HG03025 (cell line): ENCODE data around the gene CDC42.

ENCODE experiments used
- ATAC-seq: cut with Tn5 transposase; IDR thresholded peaks from one replicate; pipeline ENCODE4 v1.9.1; 2021; ENCODE audit warnings: mild to moderate bottlenecking, moderate library complexity; ENCODE audit not compliant: unreplicated experiment, low FRiP score

The CDC42 gene

DNA sequence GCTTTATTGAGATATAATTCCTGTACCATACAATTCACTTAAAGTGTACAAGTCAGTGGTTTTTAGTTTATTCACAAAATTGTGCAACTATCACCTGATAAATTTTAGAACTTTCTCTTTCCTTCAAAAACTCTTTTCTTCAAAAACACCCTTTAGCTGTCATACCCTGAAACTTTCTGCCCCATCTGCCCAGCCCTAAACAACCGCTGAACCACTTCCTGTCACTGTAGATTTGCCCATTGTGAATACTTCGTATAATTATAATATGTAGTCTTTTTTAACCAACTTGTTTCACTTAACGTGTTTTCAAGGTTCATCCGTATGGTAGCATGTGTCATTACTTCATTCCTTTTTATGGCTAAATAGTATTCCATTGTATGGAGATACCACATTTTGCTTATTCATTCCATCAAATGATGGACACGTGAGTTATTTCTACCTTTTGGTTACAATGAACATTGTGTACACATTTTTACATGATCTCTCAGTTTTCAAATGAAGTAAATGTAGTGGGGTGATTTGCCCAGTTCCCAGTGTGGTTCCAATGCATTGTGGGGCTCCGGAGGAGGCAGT is 52.4 kb downstream of the CDC42 start:
- no peak for ATAC-seq

GRCh38 chr1:22105611-22106207 is 53.2 kb downstream of the CDC42 start:
- no peak for ATAC-seq

- no peak for ATAC-seq
These were observed 54.6 kb downstream of the CDC42 start for GRCh38 chr1:22107126-22107525.

DNA sequence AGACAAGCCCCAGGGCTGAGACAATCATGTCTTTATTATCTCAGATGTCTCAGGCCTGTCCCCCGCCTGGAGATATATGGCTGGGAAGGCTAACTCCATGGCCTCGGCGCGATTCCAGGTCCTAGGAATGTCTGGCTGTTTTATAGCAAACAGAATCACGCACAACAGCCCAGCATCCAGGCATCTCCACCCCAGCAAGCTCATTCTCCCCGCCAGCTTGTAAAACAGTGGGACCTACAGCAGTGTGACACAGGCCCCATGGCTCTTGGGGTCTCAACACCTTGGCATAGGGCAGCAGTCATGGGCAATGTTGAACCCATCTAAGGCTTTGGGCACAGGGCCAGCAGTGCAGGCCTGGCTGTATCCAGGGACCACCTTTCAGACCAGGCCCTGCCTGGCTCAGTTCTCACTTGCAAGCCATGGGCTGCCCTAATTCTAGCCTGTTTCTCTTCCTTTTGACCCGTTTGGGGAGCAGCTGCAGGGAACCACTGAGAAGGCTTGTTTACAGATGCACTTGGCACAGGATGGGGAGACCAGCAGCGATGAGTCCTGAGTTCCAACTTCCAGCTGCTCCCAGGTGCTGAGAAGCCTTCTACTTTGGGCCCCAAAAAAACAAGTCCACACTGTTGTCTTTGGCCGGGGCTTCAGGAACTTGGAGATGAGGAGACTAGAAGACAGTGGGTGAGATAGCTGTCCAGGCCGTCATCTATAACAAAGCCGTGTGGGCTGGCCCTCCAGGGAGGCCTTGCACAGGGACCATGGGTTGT is 56.0 kb downstream of the CDC42 start:
- no peak for ATAC-seq

DNA sequence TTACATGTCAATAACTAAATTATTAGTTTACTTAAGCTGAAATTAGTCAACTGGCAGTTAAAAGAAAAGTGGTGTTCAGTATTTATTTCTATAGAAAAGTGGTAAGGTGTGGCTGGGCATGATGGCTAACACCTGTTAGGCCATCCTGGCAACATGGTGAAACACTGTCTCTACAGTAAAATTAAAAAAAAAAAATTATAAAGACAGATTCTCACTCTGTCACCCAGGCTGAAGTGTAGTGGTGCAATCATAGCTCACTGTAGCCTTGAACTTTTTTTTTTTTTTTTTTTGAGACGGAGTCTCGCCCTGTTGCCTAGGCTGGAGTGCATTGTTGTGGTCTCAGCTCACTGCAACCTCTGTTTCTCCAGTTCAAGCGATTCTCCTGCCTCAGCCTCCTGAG is 57.5 kb downstream of the CDC42 start:
- ATAC-seq = no peak

- ATAC-seq = no peak
These were observed 58.6 kb downstream of the CDC42 start for GRCh38 chr1:22111115-22111514.

DNA sequence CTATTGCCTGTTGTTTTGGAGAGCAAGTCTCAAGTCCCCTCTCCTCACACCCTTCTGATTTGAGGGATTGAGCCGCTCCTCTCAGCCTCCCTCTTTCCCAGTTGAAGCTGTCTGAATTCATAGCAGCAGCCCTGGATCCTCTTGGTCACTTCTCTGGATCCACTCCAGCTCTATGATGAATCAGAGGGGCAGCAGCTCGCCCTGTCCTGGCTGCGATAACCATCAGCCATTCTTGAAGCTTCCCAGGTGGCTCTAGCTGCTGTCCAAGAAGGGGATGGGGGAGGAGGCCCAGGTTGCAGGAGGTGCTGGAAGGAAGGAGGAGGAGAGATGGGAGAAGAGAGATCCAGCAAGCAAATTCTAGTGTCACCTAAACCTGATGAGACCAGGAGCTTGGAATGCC is 59.1 kb downstream of the CDC42 start:
- no peak for ATAC-seq

DNA sequence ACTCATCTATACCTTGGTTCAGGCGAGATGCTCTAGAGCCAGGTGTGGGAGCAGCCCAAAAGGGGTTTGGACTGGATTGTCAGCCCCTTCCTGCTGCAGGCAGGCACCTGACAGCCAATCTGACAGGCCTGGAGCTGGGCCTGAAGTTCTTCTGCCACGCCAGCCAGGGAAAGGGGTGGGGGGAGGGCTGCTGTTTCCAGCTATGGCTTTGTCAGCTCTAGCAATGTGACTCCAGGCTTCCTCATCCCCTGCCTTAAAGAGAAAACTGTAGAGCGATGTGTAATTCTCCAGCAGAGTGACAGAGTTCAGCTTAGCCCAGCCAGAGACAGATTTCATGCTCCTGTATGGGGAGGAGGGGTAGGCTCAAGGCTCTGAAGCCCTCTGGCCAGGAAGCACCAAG is 60.0 kb downstream of the CDC42 start:
- no peak for ATAC-seq

- no peak for ATAC-seq
These were observed 61.8 kb downstream of the CDC42 start for GRCh38 chr1:22114083-22115012.

DNA sequence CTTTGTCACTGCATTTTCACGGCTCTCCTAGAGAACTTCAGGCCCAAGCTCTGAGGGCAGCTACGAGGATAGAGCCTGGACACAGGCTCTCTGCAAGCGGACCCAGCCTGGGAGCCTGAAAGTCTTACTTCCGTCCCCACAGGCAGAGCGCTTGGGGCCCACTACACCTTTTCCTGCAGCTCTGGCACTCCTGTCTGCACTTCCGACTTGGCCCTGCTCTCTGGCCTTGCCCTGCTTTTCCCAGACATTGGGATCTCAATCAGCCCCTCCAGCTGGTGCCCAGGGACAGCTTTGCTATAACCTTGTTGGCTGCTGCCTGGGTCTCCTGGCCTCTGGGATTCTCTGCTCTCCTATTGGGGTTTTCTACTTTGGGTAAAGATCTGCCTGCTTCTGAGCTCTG is 62.8 kb downstream of the CDC42 start:
- ATAC-seq = no peak

DNA sequence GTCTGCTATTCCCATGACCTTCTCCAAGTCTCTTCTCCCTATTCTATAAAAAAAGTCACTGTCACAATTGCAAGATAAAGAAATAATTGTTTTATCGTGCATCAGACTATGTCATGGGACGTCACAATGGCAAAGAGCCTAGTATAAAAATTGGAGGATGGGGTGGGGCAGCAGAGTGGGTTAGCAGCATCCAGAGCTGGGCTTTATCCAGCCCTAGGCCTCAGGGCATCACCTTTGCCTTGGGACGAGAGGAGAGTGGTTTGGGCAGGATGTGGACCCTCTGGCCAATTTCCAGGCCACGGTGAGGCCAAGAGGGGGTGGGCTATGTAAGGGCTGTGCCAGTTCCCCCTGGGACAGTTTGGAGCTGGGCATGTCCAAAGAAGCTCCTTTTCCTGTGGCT is 64.7 kb downstream of the CDC42 start:
- ATAC-seq = no peak

GRCh38 chr1:22117851-22118250 is 65.3 kb downstream of the CDC42 start:
- ATAC-seq = no peak

- ATAC-seq = no peak
These were observed 65.9 kb downstream of the CDC42 start for GRCh38 chr1:22118291-22118992.

GRCh38 chr1:22119626-22120468 is 67.3 kb downstream of the CDC42 start:
- ATAC-seq = no peak

GRCh38 chr1:22120469-22120790 is 67.9 kb downstream of the CDC42 start:
- ATAC-seq = no peak

- no peak for ATAC-seq
These were observed 69.0 kb downstream of the CDC42 start for GRCh38 chr1:22121421-22121911.

- ATAC-seq = no peak
These were observed 70.0 kb downstream of the CDC42 start for GRCh38 chr1:22122273-22123070.

GRCh38 chr1:22123071-22123390 is 70.5 kb downstream of the CDC42 start:
- ATAC-seq = no peak

DNA sequence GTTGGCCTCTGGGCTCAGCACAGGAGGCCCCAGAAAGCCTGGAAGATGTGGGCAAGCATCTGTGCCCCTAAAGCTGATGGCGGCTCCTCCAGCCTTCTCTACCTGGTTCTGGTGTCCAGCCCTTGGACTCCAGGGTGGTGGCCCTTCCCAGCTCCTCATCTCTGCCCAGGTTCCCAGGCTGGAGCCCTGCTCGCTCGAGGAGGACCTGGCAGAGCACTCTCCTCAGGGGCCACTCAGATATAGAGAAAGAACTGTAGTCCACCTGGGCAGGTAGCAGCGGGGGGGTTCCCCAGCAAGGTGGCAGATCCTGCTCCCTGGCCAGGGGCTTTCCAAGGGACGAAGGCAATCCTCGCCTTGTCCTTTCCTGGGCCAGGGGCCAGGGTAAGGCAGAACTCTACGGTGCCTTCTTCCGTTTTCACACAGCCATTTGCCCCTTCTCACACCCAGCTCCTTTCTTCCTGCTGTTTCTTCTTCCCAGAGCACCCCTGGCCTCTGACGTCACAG is 71.4 kb downstream of the CDC42 start:
- ATAC-seq = no peak
